B cell (primary cell): ENCODE results near the gene LGALS14.

ENCODE experiments used
- CTCF ChIP-seq: fragments of 200-600 bp; IDR thresholded peaks from one replicate; pipeline ENCODE4 v1.8.0; 2022; ENCODE audit warnings: antibody characterized with exemption, mild to moderate bottlenecking
- EZH2 ChIP-seq: IDR thresholded peaks from 2 replicates; pipeline ENCODE4 v1.6.1; 2012; ENCODE audit warnings: borderline replicate concordance, low read depth, mild to moderate bottlenecking, moderate library complexity, low read length; ENCODE audit not compliant: insufficient read depth, poor library complexity, severe bottlenecking

GRCh38 chr19:39672473-39672872, 31.8 kb upstream of the LGALS14 start:
- no peak for TF ChIP-seq CTCF
- TF ChIP-seq EZH2 = no peak
